Neural crest cell (in vitro differentiated cells): ENCODE data around the gene CSTF3. TPM values are rescaled to one million over a fixed set of nuclear protein-coding genes. Genes with fewer than 3 reads are reported as not detected.

Source experiments
- DNase-seq: peaks from one replicate; pipeline ENCODE4 v3.0.0; 2021; ENCODE audit warnings: low read depth, mixed read lengths, low spot score
- H3K27ac Mint-ChIP-seq: one replicate; pipeline ENCODE4 v1.8.0; 2021; ENCODE audit warnings: mild to moderate bottlenecking, mixed read lengths; ENCODE audit not compliant: unreplicated experiment
- H3K27me3 Mint-ChIP-seq: 2 replicates; pipeline ENCODE4 v1.8.0; 2021; ENCODE audit warnings: low read depth, mild to moderate bottlenecking, mixed read lengths
- H3K36me3 Mint-ChIP-seq: 2 replicates; pipeline ENCODE4 v1.8.0; 2021; ENCODE audit warnings: low read depth, mild to moderate bottlenecking, mixed read lengths
- H3K4me1 Mint-ChIP-seq: 2 replicates; pipeline ENCODE4 v1.8.0; 2021; ENCODE audit warnings: mixed read lengths
- H3K4me3 Mint-ChIP-seq: one replicate; pipeline ENCODE4 v1.8.0; 2021; ENCODE audit warnings: mild to moderate bottlenecking, mixed read lengths
- H3K9me3 Mint-ChIP-seq: 2 replicates; pipeline ENCODE4 v1.8.0; 2021; ENCODE audit warnings: mixed read lengths
- long read RNA-seq: library from polyadenylated mRNA; unstranded; transcript quantifications from one replicate; pipeline ENCODE4 v2.0.0, GENCODE V29; 2020
- total RNA-seq: library from RNA; stranded (reverse); gene quantifications from 2 replicates; pipeline ENCODE4 v1.2.1, GENCODE V29; 2021
- TF ChIP-seq, protein P1 (sequence below): fragments of 200-600 bp; sonication (generic); conservative IDR thresholded peaks from 2 replicates; pipeline ENCODE4 v1.5.0; 2021; ENCODE audit warnings: antibody characterized with exemption, mild to moderate bottlenecking

Gene CSTF3
- total RNA-seq, result 69.5 and 72.1 TPM in 2 replicates
- long read RNA-seq, transcript CSTF3-201 (21 exons, 2,797 nt), result major isoform, 98 of 153 reads
- long read RNA-seq, transcript CSTF3-203 (3 exons, 1,132 nt), result minor isoform, 7 of 153 reads
- long read RNA-seq, partial matches to known transcripts, result 25 of 153 reads
- long read RNA-seq, other reads (novel, unspliced or antisense), result 18 of 153 reads

DNA sequence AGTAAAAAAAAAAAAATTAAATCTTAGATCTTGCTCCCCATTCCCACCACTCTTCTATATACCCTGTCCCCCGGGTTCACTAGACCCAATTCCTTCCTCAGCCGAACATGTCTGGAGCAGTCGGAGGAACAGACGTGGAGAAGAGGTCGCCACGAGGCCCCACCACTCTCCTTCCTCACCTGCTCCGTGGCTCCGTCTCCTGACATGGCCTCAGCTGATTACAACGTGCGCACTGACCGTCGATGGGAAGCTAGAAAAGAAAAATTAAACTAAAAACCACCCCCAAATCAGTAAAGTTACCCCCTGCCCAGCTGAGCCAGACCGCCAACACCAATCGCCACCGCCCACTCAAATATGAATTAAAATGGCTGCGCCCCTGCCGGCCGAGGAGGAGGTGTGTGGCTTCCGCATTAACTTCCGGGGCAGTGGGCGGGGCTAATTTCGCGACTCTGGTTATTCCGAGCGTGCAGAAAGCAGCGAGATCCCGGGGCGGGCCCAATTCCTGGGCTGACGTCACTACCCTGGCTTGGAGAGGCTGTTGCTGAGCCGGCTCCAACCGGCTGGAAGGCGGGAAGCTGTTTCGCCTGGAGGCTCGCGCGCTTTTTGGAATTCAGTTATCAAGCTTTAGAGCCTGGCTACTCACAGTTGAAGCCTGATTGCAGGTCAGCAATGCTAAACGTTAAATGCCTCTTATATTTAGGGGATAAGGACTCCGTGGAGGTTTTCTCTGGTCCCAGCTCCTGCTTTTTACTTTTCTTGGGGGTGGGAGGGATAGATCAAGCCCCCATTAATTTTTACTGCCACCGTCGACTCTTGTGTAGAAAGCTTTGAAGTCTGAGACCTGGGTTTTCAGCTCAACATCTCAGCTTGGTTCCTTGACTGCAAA is at the start of gene CSTF3:
CSTF3 (minus strand) TSS at position 361 of the 886 bp plus-strand sequence; CDS start at position 206, 155 bp downstream.
- Mint-ChIP-seq H3K4me3 (peak within 1 kb of the TSS; percentile 100), H3K27ac (peak within 1 kb of the TSS; percentile 100), H3K4me1 (peaks cover 46% of the 10 kb centered on the region), H3K9me3 (peaks cover 4% of the 10 kb centered on the region), H3K36me3 (peaks cover 18% of the 10 kb centered on the region), H3K27me3 (no peaks in the 10 kb centered on the region)
- peak; percentile 100 for DNase-seq
- TF ChIP-seq, protein P1, sequence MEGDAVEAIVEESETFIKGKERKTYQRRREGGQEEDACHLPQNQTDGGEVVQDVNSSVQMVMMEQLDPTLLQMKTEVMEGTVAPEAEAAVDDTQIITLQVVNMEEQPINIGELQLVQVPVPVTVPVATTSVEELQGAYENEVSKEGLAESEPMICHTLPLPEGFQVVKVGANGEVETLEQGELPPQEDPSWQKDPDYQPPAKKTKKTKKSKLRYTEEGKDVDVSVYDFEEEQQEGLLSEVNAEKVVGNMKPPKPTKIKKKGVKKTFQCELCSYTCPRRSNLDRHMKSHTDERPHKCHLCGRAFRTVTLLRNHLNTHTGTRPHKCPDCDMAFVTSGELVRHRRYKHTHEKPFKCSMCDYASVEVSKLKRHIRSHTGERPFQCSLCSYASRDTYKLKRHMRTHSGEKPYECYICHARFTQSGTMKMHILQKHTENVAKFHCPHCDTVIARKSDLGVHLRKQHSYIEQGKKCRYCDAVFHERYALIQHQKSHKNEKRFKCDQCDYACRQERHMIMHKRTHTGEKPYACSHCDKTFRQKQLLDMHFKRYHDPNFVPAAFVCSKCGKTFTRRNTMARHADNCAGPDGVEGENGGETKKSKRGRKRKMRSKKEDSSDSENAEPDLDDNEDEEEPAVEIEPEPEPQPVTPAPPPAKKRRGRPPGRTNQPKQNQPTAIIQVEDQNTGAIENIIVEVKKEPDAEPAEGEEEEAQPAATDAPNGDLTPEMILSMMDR, result peak; percentile 61

DNA sequence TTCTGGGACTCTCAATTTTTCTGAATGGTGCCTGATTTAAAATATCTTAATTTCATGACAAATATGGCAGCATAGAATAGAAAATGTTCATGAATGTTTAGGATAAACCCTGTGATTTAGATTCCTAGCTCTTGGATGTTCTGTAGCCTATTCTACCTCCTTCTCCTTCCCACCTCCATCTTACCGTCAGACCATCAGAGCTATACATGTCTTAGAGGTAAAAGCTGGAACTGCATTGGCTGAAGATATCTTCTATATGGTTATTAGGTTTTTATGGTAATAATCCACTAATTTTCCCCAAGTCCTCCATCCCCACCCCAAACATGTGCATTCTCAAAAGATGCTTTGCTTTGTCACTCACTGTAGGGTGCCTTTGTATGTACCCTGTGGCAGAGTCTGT is 46.9 kb upstream of the CSTF3 start:
- TF ChIP-seq, protein P1, result no peak
- H3K4me1 Mint-ChIP-seq, result peaks cover 11% of the 10 kb centered on the region
- H3K9me3 Mint-ChIP-seq, result peaks cover 3% of the 10 kb centered on the region
- no peak for DNase-seq
- no peaks in the 10 kb centered on the region for H3K27me3 Mint-ChIP-seq
- no peak overlapping the region for H3K27ac Mint-ChIP-seq
- no peak overlapping the region for H3K4me3 Mint-ChIP-seq
- H3K36me3 Mint-ChIP-seq, result no peaks in the 10 kb centered on the region

DNA sequence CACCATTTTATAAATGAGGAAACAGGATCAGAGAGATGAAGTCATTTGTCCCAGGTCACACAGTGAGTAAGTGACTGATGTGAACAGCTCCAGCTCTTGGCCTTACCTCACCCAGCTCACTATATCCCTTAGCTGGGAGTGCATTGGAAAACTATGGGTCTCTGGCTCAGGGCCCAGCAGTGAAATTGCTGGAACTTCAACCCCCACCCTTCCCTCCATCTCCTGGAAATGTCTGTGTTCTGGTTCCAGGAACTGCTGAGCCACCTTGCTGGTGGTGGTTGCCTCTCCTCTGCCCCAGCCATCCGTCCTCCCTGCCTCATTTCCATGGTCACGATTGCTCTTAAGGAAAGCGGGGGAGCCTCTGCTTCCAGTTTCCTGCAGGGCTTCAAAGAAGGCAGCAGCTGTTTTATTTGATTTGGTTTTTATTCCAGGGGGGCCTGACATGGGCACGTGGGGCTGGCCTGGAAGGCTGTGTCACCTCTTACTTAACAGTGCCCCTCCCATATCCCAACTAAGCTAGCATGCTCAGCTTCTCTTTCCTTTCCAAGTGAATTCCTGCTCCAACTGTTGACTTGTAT is 46.2 kb upstream of the CSTF3 start:
- H3K4me3 Mint-ChIP-seq, result no peak overlapping the region
- peaks cover 11% of the 10 kb centered on the region for H3K4me1 Mint-ChIP-seq
- peaks cover 3% of the 10 kb centered on the region for H3K9me3 Mint-ChIP-seq
- TF ChIP-seq, protein P1, result no peak
- H3K27me3 Mint-ChIP-seq, result no peaks in the 10 kb centered on the region
- no peaks in the 10 kb centered on the region for H3K36me3 Mint-ChIP-seq
- no peak for DNase-seq
- peak overlapping the region; percentile 5 for H3K27ac Mint-ChIP-seq

DNA sequence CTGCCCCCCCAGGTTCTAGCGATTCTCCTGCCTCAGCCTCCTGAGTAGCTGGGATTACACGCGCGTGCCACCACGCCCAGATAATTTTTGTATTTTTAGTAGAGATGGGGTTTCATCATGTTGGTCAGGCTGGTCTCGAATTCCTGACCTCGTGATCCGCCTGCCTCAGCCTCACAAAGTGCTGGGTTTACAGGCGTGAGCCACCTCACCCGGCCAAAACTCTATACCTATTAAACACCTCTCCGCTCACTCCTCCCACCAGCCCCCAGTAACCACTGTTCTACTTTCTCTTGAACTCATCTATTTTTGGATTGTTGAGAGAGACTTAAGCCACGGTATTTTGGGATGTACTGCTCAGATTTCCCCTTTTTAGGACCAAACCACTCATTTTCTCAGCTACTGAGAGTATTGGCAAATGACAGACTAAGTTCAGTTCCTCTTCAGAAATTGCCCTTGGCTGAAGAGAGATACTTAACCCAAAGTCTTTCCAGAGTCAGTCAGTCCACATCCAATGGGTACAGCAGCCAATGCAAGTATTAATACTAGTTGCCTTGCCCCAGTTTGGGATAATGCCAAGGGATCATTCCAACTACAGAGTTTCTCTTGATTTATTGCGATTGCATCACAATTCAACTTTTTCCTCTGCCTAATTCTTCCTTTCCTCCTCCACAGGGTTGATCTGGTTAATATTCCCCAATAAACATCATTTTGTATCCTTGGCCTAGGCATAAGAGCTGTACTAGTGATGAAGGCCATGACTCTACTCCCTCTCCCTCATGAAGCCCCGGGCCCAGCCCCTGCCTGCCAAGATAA is 36.8 kb upstream of the CSTF3 start:
- TF ChIP-seq, protein P1, result no peak
- Mint-ChIP-seq H3K36me3 (no peaks in the 10 kb centered on the region), H3K9me3 (no peaks in the 10 kb centered on the region), H3K27me3 (no peaks in the 10 kb centered on the region), H3K4me1 (peaks cover 10% of the 10 kb centered on the region), H3K4me3 (no peak overlapping the region), H3K27ac (no peak overlapping the region)
- no peak for DNase-seq
